Astrocyte (in vitro differentiated cells and primary cell): ENCODE results near the gene COPS2. TPM values are rescaled to one million over a fixed set of nuclear protein-coding genes. Genes with fewer than 3 reads are reported as not detected.

Experiments
- DNase-seq: peaks from one replicate; pipeline ENCODE4 v3.0.0-alpha.2; 2010; ENCODE audit warnings: low read depth
- FAIRE-seq: peaks from 2 replicates; lab custom pipeline; 2011; peaks lifted over from hg19 to GRCh38; lab: Jason Lieb, UNC
- H2AFZ ChIP-seq: 2 replicates; pipeline ENCODE4 v1.6.0; 2012; ENCODE audit warnings: low read depth, low read length, inconsistent platforms
- H3K27ac ChIP-seq: 2 replicates; pipeline ENCODE4 v1.5.1; 2011; ENCODE audit warnings: low read depth, low read length, inconsistent platforms
- H3K27me3 ChIP-seq: 2 replicates; pipeline ENCODE4 v1.6.0; 2011; ENCODE audit warnings: low read length, inconsistent platforms; ENCODE audit not compliant: insufficient read depth
- H3K36me3 ChIP-seq: 2 replicates; pipeline ENCODE4 v1.5.1; 2011; ENCODE audit warnings: low read length, inconsistent platforms; ENCODE audit not compliant: insufficient read depth
- H3K4me1 ChIP-seq: 2 replicates; pipeline ENCODE4 v1.5.1; 2011; ENCODE audit warnings: low read length, inconsistent platforms; ENCODE audit not compliant: insufficient read depth
- H3K4me2 ChIP-seq: 2 replicates; pipeline ENCODE4 v1.6.0; 2012; ENCODE audit warnings: low read length, inconsistent platforms
- H3K4me3 ChIP-seq: 2 replicates; pipeline ENCODE4 v1.5.1; 2011; ENCODE audit warnings: low read depth, mild to moderate bottlenecking, low read length, inconsistent platforms; ENCODE audit not compliant: insufficient read depth
- H3K79me2 ChIP-seq: 2 replicates; pipeline ENCODE4 v1.6.0; 2012; ENCODE audit warnings: mild to moderate bottlenecking, low read length, inconsistent platforms; ENCODE audit not compliant: insufficient read depth
- H3K9ac ChIP-seq: 2 replicates; pipeline ENCODE4 v1.6.0; 2012; ENCODE audit warnings: mild to moderate bottlenecking, low read length, inconsistent platforms
- H3K9me3 ChIP-seq: 2 replicates; pipeline ENCODE4 v1.5.1; 2012; ENCODE audit warnings: low read depth, mild to moderate bottlenecking, low read length, inconsistent platforms; ENCODE audit not compliant: insufficient read depth
- H4K20me1 ChIP-seq: 2 replicates; pipeline ENCODE4 v1.6.0; 2012; ENCODE audit warnings: low read length, inconsistent platforms; ENCODE audit not compliant: insufficient read depth
- H3K27ac Mint-ChIP-seq: one replicate; pipeline ENCODE4 v1.8.0; 2021; ENCODE audit warnings: mild to moderate bottlenecking, mixed read lengths; ENCODE audit not compliant: unreplicated experiment
- H3K27me3 Mint-ChIP-seq: one replicate; pipeline ENCODE4 v1.8.0; 2021; ENCODE audit warnings: low read depth, mixed read lengths; ENCODE audit not compliant: unreplicated experiment
- H3K36me3 Mint-ChIP-seq: one replicate; pipeline ENCODE4 v1.8.0; 2021; ENCODE audit warnings: low read depth, mixed read lengths; ENCODE audit not compliant: unreplicated experiment
- H3K4me1 Mint-ChIP-seq: one replicate; pipeline ENCODE4 v1.8.0; 2021; ENCODE audit warnings: low read depth, mixed read lengths; ENCODE audit not compliant: unreplicated experiment
- H3K4me3 Mint-ChIP-seq: one replicate; pipeline ENCODE4 v1.8.0; 2021; ENCODE audit warnings: mild to moderate bottlenecking, moderate library complexity, mixed read lengths; ENCODE audit not compliant: unreplicated experiment
- H3K9me3 Mint-ChIP-seq: one replicate; pipeline ENCODE4 v1.8.0; 2021; ENCODE audit warnings: mild to moderate bottlenecking, mixed read lengths; ENCODE audit not compliant: unreplicated experiment
- EZH2 ChIP-seq: IDR thresholded peaks from 2 replicates; pipeline ENCODE4 v1.6.1; 2012; ENCODE audit warnings: mild to moderate bottlenecking, low read length, inconsistent platforms; ENCODE audit not compliant: insufficient read depth
- total RNA-seq: library from RNA; stranded (reverse); gene quantifications from 2 replicates; pipeline ENCODE4 v1.2.1, GENCODE V29; 2021
- TF ChIP-seq, protein P1 (sequence below): IDR thresholded peaks from 2 replicates; pipeline ENCODE4 v1.5.1; 2011; ENCODE audit warnings: low read depth, mild to moderate bottlenecking, inconsistent platforms, low read length, moderate library complexity; ENCODE audit not compliant: insufficient read depth

COPS2 gene
- total RNA-seq, 1 donor from 2014 or later: 94.3 TPM

DNA sequence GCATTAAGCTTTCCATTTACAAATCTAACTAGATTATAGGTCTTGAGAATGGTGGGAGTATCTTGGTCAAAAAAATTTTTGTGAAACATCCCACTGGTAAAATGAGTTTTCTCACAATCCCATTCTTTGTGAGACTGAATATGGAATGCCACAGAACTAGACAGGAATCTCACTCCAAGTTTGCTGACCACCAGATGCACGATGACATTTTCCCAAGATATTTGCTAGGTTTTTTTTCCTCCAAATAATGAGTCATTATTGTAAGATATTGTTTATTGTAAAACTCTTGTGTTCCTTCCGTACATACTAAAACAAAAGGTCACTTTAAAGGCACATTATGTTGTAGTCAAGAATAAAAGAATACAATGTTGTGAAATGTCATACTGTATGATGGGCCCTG lies 53.9 kb downstream of the COPS2 start:
- peak overlapping the region; percentile 8 for H3K9ac ChIP-seq
- no peak overlapping the region for H3K4me3 ChIP-seq
- H3K36me3 Mint-ChIP-seq: peaks cover 3% of the 10 kb centered on the region
- H3K27ac Mint-ChIP-seq: no peak overlapping the region
- no peaks in the 10 kb centered on the region for H3K27me3 Mint-ChIP-seq
- H3K36me3 ChIP-seq: peaks cover 14% of the 10 kb centered on the region
- no peak overlapping the region for H3K4me2 ChIP-seq
- FAIRE-seq (peak; percentile 73), DNase-seq (peak; percentile 66)
- no peaks in the 10 kb centered on the region for H3K79me2 ChIP-seq
- TF ChIP-seq, protein P1, sequence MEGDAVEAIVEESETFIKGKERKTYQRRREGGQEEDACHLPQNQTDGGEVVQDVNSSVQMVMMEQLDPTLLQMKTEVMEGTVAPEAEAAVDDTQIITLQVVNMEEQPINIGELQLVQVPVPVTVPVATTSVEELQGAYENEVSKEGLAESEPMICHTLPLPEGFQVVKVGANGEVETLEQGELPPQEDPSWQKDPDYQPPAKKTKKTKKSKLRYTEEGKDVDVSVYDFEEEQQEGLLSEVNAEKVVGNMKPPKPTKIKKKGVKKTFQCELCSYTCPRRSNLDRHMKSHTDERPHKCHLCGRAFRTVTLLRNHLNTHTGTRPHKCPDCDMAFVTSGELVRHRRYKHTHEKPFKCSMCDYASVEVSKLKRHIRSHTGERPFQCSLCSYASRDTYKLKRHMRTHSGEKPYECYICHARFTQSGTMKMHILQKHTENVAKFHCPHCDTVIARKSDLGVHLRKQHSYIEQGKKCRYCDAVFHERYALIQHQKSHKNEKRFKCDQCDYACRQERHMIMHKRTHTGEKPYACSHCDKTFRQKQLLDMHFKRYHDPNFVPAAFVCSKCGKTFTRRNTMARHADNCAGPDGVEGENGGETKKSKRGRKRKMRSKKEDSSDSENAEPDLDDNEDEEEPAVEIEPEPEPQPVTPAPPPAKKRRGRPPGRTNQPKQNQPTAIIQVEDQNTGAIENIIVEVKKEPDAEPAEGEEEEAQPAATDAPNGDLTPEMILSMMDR: no peak
- no peak for TF ChIP-seq EZH2
- no peaks in the 10 kb centered on the region for H4K20me1 ChIP-seq
- no peaks in the 10 kb centered on the region for H3K9me3 Mint-ChIP-seq
- H3K4me3 Mint-ChIP-seq: no peak overlapping the region
- H3K4me1 ChIP-seq: peaks cover 3% of the 10 kb centered on the region
- no peak overlapping the region for H2AFZ ChIP-seq
- no peaks in the 10 kb centered on the region for H3K4me1 Mint-ChIP-seq
- no peaks in the 10 kb centered on the region for H3K9me3 ChIP-seq
- H3K27ac ChIP-seq: peak overlapping the region; percentile 36
- no peaks in the 10 kb centered on the region for H3K27me3 ChIP-seq

DNA sequence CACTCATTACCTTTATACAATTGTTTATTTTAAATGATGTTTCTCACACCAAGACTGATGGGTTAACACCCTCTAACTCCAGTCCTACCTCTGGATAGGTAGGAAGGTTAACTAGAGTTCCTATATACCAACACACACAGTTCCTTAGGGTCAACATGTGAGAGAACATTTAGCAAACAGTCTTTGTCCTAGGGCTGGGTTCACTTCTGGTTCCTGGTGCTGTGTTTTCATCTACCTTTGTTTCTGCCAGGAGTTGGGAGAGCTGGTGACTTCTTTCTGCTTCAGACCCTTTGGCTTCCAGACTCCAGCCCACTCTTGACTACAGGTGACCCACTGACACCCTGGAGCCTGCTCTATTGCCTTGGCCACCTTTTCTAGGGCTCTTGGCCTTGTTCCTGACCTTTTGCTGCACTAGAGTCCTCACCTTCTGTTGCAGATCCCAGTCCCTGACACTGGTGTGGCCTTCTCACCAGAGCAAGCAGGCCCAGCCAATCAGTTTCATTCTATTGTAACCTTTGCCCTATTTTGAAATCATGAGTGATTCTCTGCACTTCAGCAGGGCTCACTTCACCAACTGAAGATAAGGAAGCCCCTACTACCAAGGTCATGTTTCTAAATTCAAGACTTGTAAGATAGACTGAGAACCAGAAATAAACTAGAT lies 59.2 kb downstream of the COPS2 start:
- Histone ChIP-seq H3K4me3 (no peak overlapping the region), H3K9ac (no peak overlapping the region), H3K27ac (no peak overlapping the region), H3K4me2 (no peak overlapping the region), H4K20me1 (no peaks in the 10 kb centered on the region), H2AFZ (no peak overlapping the region), H3K36me3 (peaks cover 5% of the 10 kb centered on the region), H3K9me3 (no peaks in the 10 kb centered on the region), H3K4me1 (no peaks in the 10 kb centered on the region), H3K79me2 (no peaks in the 10 kb centered on the region), H3K27me3 (no peaks in the 10 kb centered on the region)
- Mint-ChIP-seq H3K4me3 (no peak overlapping the region), H3K9me3 (no peaks in the 10 kb centered on the region), H3K27me3 (no peaks in the 10 kb centered on the region), H3K27ac (no peak overlapping the region), H3K36me3 (peaks cover 4% of the 10 kb centered on the region), H3K4me1 (no peaks in the 10 kb centered on the region)
- TF ChIP-seq EZH2: no peak
- TF ChIP-seq, protein P1: no peak
- FAIRE-seq (no peak), DNase-seq (no peak)

DNA sequence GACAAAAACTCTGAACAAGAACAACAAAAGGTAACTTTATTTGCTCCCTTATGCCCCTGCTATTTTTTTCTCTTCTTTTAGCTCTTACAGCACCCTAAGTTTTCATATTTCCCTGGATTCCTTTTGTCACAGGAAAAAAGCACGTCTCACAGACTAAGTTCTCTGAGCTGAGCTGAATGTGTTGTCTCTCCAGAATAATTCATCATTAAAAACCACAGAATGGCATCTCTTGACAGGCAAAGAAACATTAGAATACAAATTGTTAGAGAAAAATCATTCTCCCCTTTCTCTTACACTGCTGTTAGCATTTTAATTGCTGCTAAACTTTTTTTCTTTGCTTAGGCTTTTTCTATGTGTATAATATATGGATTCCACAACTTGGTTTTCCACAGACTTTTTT lies 60.5 kb downstream of the COPS2 start:
- Mint-ChIP-seq H3K4me3 (no peak overlapping the region), H3K27me3 (no peaks in the 10 kb centered on the region), H3K4me1 (no peaks in the 10 kb centered on the region), H3K27ac (no peak overlapping the region), H3K9me3 (no peaks in the 10 kb centered on the region), H3K36me3 (peaks cover 4% of the 10 kb centered on the region)
- FAIRE-seq: no peak
- Histone ChIP-seq H4K20me1 (no peaks in the 10 kb centered on the region), H3K9me3 (no peaks in the 10 kb centered on the region), H3K36me3 (no peaks in the 10 kb centered on the region), H3K79me2 (no peaks in the 10 kb centered on the region), H3K4me3 (no peak overlapping the region), H3K27me3 (no peaks in the 10 kb centered on the region), H2AFZ (no peak overlapping the region), H3K4me1 (no peaks in the 10 kb centered on the region), H3K4me2 (no peak overlapping the region), H3K9ac (no peak overlapping the region), H3K27ac (no peak overlapping the region)
- no peak for TF ChIP-seq EZH2
- TF ChIP-seq, protein P1: no peak
- peak; percentile 52 for DNase-seq
